ENCODE results near the gene RSKR. TPM values are rescaled to one million over a fixed set of nuclear protein-coding genes. Genes with fewer than 3 reads are reported as not detected.
A peak's percentile ranks its signal among the peaks of the same experiment; 100 is the strongest.
"Not testable (repeated sequence)": the region's sequence is repeated elsewhere in the genome, so short reads cannot be mapped to it uniquely, and the experiment has no call there.

The RSKR gene, protein sequence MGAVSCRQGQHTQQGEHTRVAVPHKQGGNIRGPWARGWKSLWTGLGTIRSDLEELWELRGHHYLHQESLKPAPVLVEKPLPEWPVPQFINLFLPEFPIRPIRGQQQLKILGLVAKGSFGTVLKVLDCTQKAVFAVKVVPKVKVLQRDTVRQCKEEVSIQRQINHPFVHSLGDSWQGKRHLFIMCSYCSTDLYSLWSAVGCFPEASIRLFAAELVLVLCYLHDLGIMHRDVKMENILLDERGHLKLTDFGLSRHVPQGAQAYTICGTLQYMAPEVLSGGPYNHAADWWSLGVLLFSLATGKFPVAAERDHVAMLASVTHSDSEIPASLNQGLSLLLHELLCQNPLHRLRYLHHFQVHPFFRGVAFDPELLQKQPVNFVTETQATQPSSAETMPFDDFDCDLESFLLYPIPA
- 10 to 100 TPM; 10.0 to 15.1 (median 11.1) TPM for total RNA-seq
- long read RNA-seq, donor 1: 0 reads
- long read RNA-seq, donor 2: 0 reads

DNA sequence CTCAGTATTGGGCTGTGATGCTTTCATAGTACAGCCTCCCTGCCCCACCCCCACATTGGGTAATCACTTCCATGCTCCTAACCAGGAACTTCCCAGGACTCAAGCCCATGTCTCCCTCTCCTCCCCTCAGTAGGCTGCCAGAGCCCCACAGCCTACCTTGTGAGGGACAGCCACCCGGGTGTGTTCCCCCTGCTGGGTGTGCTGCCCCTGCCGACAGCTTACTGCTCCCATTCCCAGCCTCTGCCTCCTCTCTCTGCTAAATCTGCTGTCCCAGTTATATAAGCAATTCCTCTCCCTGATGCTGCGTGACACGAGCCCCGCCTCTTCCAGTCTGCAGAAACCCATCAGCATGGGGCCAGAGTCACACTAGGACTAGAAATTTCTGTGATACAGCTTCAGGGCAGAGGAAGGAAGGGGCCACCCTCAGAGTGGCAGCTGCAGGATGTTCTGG is at the start of gene RSKR:
RSKR (minus strand) TSS at position 255 of the 451 bp plus-strand sequence; CDS start at position 231, 24 bp downstream.
- ATAC-seq (no peak), DNase-seq (no peak)
- H3K9me3 ChIP-seq: no peaks in the 10 kb centered on the region
- H3K36me3 ChIP-seq (ENCODE audit: low read depth): peaks cover 18% of the 10 kb centered on the region
- H3K4me1 ChIP-seq (ENCODE audit: low read depth): no peaks in the 10 kb centered on the region
- TF ChIP-seq, protein P1, sequence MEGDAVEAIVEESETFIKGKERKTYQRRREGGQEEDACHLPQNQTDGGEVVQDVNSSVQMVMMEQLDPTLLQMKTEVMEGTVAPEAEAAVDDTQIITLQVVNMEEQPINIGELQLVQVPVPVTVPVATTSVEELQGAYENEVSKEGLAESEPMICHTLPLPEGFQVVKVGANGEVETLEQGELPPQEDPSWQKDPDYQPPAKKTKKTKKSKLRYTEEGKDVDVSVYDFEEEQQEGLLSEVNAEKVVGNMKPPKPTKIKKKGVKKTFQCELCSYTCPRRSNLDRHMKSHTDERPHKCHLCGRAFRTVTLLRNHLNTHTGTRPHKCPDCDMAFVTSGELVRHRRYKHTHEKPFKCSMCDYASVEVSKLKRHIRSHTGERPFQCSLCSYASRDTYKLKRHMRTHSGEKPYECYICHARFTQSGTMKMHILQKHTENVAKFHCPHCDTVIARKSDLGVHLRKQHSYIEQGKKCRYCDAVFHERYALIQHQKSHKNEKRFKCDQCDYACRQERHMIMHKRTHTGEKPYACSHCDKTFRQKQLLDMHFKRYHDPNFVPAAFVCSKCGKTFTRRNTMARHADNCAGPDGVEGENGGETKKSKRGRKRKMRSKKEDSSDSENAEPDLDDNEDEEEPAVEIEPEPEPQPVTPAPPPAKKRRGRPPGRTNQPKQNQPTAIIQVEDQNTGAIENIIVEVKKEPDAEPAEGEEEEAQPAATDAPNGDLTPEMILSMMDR (IDR thresholded peaks at IDR 0.05): no peak
- no peak within 1 kb of the TSS for H3K4me3 ChIP-seq
- intact Hi-C loops (cut with DNase I, micrococcal nuclease): no loop called here

GRCh38 chr17:28663723-28664122 is 49.7 kb upstream of the RSKR start:
- intact Hi-C loops (cut with DNase I, micrococcal nuclease): no loop called here
- ATAC-seq (no peak), DNase-seq (no peak)
- TF ChIP-seq, protein P1 (IDR thresholded peaks at IDR 0.05): no peak
- H3K4me1 ChIP-seq (ENCODE audit: low read depth): peaks cover 32% of the 10 kb centered on the region
- H3K36me3 ChIP-seq (ENCODE audit: low read depth): peaks cover 2% of the 10 kb centered on the region
- no peak overlapping the region for H3K4me3 ChIP-seq
- H3K9me3 ChIP-seq: no peaks in the 10 kb centered on the region

DNA sequence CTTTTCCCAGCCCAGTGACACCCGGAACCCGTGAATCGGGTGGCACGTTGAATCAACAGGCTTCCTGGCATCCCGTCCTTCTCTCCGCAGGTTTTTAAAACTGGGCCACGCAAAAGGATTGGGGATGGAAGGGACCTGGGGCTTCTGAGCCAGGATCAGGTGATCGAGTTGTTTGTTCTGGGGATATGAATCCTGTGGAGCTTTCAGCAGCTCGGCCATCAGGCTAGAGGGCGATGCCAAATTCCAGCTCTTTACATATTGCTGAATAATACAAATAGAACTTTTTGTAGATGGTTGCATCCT is 48.5 kb upstream of the RSKR start:
- intact Hi-C loops (cut with DNase I, micrococcal nuclease): no loop called here
- Histone ChIP-seq H3K4me1 (ENCODE audit: low read depth) (peaks cover 32% of the 10 kb centered on the region), H3K36me3 (ENCODE audit: low read depth) (peaks cover 4% of the 10 kb centered on the region), H3K9me3 (no peaks in the 10 kb centered on the region), H3K4me3 (peak overlapping the region; percentile 85)
- no peak for DNase-seq
- TF ChIP-seq, protein P1 (IDR thresholded peaks at IDR 0.05): no peak
- ATAC-seq: no peak

GRCh38 chr17:28661635-28662526 is 47.9 kb upstream of the RSKR start, which contains the start of the genes SDF2 and SUPT6H:
Gene SDF2 (minus strand): TSS chr17:28661906. CDS start chr17:28661876, 30 bp downstream.
Gene SUPT6H (plus strand): TSS chr17:28662205. CDS start chr17:28673402, 11,197 bp downstream.
- TF ChIP-seq, protein P1 (IDR thresholded peaks at IDR 0.05): no peak
- ATAC-seq: peak; percentile 97
- Histone ChIP-seq H3K36me3 (ENCODE audit: low read depth) (peaks cover 4% of the 10 kb centered on the region), H3K4me1 (ENCODE audit: low read depth) (peaks cover 32% of the 10 kb centered on the region), H3K4me3 (peak within 1 kb of the TSS; percentile 85), H3K9me3 (no peaks in the 10 kb centered on the region)
- intact Hi-C loops (cut with DNase I, micrococcal nuclease): no loop called here
- peak; percentile 90 to 94 (median 91) for DNase-seq

DNA sequence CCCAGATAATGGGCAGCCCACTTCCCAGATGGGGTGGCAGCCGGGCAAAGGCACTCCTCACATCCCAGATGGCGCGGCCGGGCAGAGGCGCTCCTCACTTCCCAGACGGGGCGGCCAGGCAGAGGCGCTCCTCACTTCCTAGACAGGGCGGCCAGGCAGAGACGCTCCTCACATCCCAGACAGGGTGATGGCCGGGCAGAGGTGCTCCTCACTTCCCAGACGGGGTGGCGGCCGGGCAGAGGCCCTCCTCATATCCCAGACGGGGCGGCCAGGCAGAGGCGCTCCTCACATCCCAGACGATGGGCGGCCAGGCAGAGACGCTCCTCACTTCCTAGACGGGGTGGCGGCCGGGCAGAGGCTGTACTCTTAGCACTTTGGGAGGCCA is 45.5 kb upstream of the RSKR start:
- peaks cover 31% of the 10 kb centered on the region for H3K4me1 ChIP-seq (ENCODE audit: low read depth)
- ATAC-seq; DNase-seq; H3K9me3 ChIP-seq; intact Hi-C loops (cut with DNase I, micrococcal nuclease); H3K36me3 ChIP-seq (ENCODE audit: low read depth); H3K4me3 ChIP-seq: not testable (repeated sequence)

- ATAC-seq; H3K9me3 ChIP-seq; H3K36me3 ChIP-seq (ENCODE audit: low read depth); DNase-seq; intact Hi-C loops (cut with DNase I, micrococcal nuclease); H3K4me3 ChIP-seq: not testable (repeated sequence)
- peaks cover 25% of the 10 kb centered on the region for H3K4me1 ChIP-seq (ENCODE audit: low read depth)
Measured at GRCh38 chr17:28658766-28659496, 44.9 kb upstream of the RSKR start.

- ATAC-seq; DNase-seq; intact Hi-C loops (cut with DNase I, micrococcal nuclease); H3K9me3 ChIP-seq; H3K4me3 ChIP-seq; H3K36me3 ChIP-seq (ENCODE audit: low read depth): not testable (repeated sequence)
- H3K4me1 ChIP-seq (ENCODE audit: low read depth): peaks cover 21% of the 10 kb centered on the region
Measured at GRCh38 chr17:28658342-28658741, 44.4 kb upstream of the RSKR start.
